DOHH2 (cell line): ENCODE measurements around the gene TTBK2.

Source experiments
- H3F3A ChIP-seq: fragments of 200-600 bp; sonication (generic), shearing (Covaris generic); 2 replicates; pipeline ENCODE4 v1.6.0; 2016; ENCODE audit warnings: antibody characterized with exemption, mild to moderate bottlenecking; ENCODE audit not compliant: control insufficient read depth, insufficient read depth
- H3K27ac ChIP-seq: fragments of 200-600 bp; sonication (generic); 2 replicates; pipeline ENCODE4 v1.5.1; 2014; ENCODE audit warnings: low read depth, mild to moderate bottlenecking, low read length, moderate library complexity
- H3K27me3 ChIP-seq: fragments of 200-600 bp; sonication (generic); 2 replicates; pipeline ENCODE4 v1.6.1; 2014; ENCODE audit warnings: mild to moderate bottlenecking, low read length, mixed read lengths; ENCODE audit not compliant: control insufficient read depth
- H3K36me3 ChIP-seq: fragments of 200-600 bp; sonication (generic); 2 replicates; pipeline ENCODE4 v1.6.1; 2014; ENCODE audit warnings: mild to moderate bottlenecking, low read length, moderate library complexity, mixed read lengths; ENCODE audit not compliant: control insufficient read depth
- H3K4me1 ChIP-seq: fragments of 200-600 bp; sonication (generic); 2 replicates; pipeline ENCODE4 v1.6.1; 2014; ENCODE audit warnings: mild to moderate bottlenecking, low read length, mixed read lengths; ENCODE audit not compliant: control insufficient read depth
- H3K4me2 ChIP-seq: fragments of 200-600 bp; sonication (generic); 2 replicates; pipeline ENCODE4 v1.6.0; 2014; ENCODE audit warnings: mild to moderate bottlenecking, low read length, moderate library complexity
- H3K4me3 ChIP-seq: fragments of 200-600 bp; sonication (generic); 2 replicates; pipeline ENCODE4 v1.5.1; 2014; ENCODE audit warnings: mild to moderate bottlenecking, low read length, mixed read lengths
- H3K79me2 ChIP-seq: fragments of 200-600 bp; sonication (generic); 2 replicates; pipeline ENCODE4 v1.6.1; 2014; ENCODE audit warnings: mild to moderate bottlenecking, low read length, mixed read lengths; ENCODE audit not compliant: control insufficient read depth
- H3K9me2 ChIP-seq: fragments of 200-600 bp; sonication (generic); replicated peaks from 2 replicates; pipeline ENCODE4 v1.6.1; 2014; ENCODE audit warnings: mild to moderate bottlenecking, low read length, mixed read lengths; ENCODE audit not compliant: control insufficient read depth
- H3K9me3 ChIP-seq: fragments of 200-600 bp; sonication (generic); 2 replicates; pipeline ENCODE4 v1.6.1; 2014; ENCODE audit warnings: antibody characterized with exemption, low read length, mixed read lengths; ENCODE audit not compliant: control insufficient read depth, insufficient read depth
- H4K20me1 ChIP-seq: fragments of 200-600 bp; sonication (generic); 2 replicates; pipeline ENCODE4 v1.6.0; 2014; ENCODE audit warnings: low read depth, mild to moderate bottlenecking, antibody characterized with exemption, low read length, moderate library complexity; ENCODE audit not compliant: control insufficient read depth, insufficient read depth
- EZH2phosphoT487 ChIP-seq: fragments of 200-600 bp; sonication (generic); IDR thresholded peaks from 2 replicates; pipeline ENCODE4 v1.6.1; 2017; ENCODE audit warnings: borderline replicate concordance, mild to moderate bottlenecking, antibody characterized with exemption, low read length, moderate library complexity, mixed read lengths
- TF ChIP-seq, protein P1 (sequence below): fragments of 200-600 bp; sonication (generic); IDR thresholded peaks from one replicate; pipeline ENCODE4 v1.5.1; 2014; ENCODE audit warnings: antibody characterized with exemption, mild to moderate bottlenecking, low read depth, low read length; ENCODE audit not compliant: poor library complexity, severe bottlenecking

Gene TTBK2

DNA sequence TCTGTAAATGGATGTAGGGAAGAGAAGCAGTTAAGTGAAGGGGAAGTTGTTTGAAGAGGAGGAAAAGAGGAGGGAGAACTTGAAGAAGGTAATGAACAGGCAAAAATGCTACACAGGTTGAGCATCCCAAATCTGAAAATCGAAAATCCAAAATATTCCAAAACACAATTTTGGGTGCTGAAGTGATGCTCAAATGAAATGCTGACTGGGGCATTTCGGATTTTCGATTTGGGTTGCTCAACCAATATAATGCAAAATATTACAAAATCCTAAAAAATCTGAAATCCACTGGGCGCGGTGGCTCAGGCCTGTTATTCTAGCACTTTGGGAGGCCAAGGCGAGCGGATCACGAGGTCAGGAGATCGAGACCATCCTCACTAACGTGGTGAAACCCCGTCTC, 121.8 kb downstream of the TTBK2 start:
- TF ChIP-seq, protein P1, sequence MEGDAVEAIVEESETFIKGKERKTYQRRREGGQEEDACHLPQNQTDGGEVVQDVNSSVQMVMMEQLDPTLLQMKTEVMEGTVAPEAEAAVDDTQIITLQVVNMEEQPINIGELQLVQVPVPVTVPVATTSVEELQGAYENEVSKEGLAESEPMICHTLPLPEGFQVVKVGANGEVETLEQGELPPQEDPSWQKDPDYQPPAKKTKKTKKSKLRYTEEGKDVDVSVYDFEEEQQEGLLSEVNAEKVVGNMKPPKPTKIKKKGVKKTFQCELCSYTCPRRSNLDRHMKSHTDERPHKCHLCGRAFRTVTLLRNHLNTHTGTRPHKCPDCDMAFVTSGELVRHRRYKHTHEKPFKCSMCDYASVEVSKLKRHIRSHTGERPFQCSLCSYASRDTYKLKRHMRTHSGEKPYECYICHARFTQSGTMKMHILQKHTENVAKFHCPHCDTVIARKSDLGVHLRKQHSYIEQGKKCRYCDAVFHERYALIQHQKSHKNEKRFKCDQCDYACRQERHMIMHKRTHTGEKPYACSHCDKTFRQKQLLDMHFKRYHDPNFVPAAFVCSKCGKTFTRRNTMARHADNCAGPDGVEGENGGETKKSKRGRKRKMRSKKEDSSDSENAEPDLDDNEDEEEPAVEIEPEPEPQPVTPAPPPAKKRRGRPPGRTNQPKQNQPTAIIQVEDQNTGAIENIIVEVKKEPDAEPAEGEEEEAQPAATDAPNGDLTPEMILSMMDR, result no peak
- TF ChIP-seq EZH2phosphoT487, result no peak
- no peaks in the 10 kb centered on the region for H3K4me1 ChIP-seq
- no peak overlapping the region for H3K4me2 ChIP-seq

DNA sequence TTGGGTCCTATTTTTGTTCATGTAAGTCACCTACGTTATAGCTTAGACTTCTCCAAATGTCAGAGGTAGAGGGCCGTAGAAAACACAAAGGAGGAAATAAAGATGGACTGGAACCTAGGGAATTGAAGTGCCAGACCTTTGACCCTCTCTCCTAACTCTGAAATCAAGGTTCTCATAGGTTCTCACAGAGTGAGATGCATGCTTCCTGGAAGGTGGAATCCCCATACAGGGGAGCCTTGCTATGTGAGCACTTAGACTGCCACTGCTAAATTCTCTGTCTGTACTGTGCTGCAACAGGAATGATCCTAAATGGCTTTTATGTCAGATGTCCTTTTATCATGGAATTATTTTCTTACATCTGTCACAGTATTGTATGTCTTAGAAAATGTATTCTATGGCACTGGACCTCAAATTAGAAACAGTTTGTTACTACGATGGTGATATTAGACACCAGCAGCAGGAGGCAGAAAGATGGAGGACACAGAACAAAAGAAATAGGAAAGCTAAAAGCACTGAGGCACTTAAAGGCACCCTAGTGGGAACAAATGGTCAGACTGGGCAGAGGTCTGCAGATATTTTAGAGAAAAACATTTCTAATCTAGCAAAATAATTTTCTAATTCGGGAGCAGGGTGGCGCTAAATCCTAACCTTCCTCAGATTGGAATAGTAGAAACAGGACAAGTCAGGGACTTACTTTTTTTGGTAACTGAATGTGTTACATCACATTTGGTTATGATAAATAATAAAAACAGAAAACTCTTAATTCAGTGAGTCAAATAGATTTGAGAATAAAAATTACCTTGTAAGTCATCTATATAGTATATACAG, 123.4 kb downstream of the TTBK2 start:
- Histone ChIP-seq H3K27me3 (no peaks in the 10 kb centered on the region), H3K4me2 (no peak overlapping the region), H3K79me2 (no peaks in the 10 kb centered on the region), H3K9me2 (no peaks in the 10 kb centered on the region), H3K9me3 (no peaks in the 10 kb centered on the region), H3K4me3 (no peak overlapping the region), H3F3A (no peaks in the 10 kb centered on the region; the same call in 1 of the 2 replicates), H4K20me1 (no peaks in the 10 kb centered on the region), H3K4me1 (no peaks in the 10 kb centered on the region), H3K36me3 (no peaks in the 10 kb centered on the region; the same call in 1 of the 2 replicates), H3K27ac (no peak overlapping the region)
- TF ChIP-seq, protein P1, result no peak

More for the DNA sequence above, 121.8 kb downstream of the TTBK2 start:
- Histone ChIP-seq H3K79me2 (no peaks in the 10 kb centered on the region), H3K9me2 (no peaks in the 10 kb centered on the region), H3K4me3 (no peak overlapping the region), H4K20me1 (no peaks in the 10 kb centered on the region), H3K36me3 (no peaks in the 10 kb centered on the region; the same call in 1 of the 2 replicates), H3F3A (no peaks in the 10 kb centered on the region; the same call in 1 of the 2 replicates), H3K27ac (no peak overlapping the region), H3K27me3 (no peaks in the 10 kb centered on the region), H3K9me3 (no peaks in the 10 kb centered on the region)

DNA sequence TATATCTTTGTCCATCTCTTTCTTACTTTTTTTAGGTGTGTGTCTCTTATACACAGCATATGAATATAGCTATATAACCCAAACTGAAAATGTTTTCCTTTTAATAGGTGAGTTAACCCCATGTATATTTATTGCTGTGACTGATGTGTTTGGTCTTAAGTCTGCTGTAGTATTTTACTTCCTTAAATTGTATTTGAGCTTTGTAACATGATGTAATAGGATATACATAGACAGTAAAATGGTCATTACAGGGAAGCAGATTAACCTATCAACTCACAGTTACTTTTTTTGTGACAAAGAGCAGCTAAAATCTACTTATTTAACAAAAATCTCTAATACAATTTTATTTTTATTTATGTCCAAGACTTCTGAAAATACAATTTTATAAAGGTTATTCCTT, 131.9 kb downstream of the TTBK2 start:
- Histone ChIP-seq H3K36me3 (no peaks in the 10 kb centered on the region), H3K27ac (no peak overlapping the region)

More for the DNA sequence above, 131.9 kb downstream of the TTBK2 start:
- Histone ChIP-seq H3K9me3 (no peaks in the 10 kb centered on the region), H3K4me1 (no peaks in the 10 kb centered on the region), H3F3A (no peaks in the 10 kb centered on the region), H4K20me1 (no peaks in the 10 kb centered on the region), H3K27me3 (no peaks in the 10 kb centered on the region), H3K79me2 (no peaks in the 10 kb centered on the region), H3K4me2 (no peak overlapping the region), H3K4me3 (no peak overlapping the region), H3K9me2 (no peaks in the 10 kb centered on the region)
- TF ChIP-seq, protein P1, result no peak
